Activated T-helper 2 cell treated with anti-CD3 and anti-CD28 coated beads, Interferon-gamma antibody, Interleukin-2, Interleukin-4, amounts not matched to agents 10 μg/mL and 5 μg/mL and 100 μg/mL, durations not matched to agents 14 hours and 24 hours and 36 hours (primary cell): Measurements from ENCODE around the gene NHLH1. TPM values are rescaled to one million over a fixed set of nuclear protein-coding genes. Genes with fewer than 3 reads are reported as not detected.

Experiments
- DNase-seq: peaks from one replicate; pipeline ENCODE4 v3.0.0; 2021; ENCODE audit warnings: low spot score
- H3K27ac Mint-ChIP-seq: one replicate; pipeline ENCODE4 v1.8.0; 2021; ENCODE audit warnings: mixed read lengths
- H3K27me3 Mint-ChIP-seq: one replicate; pipeline ENCODE4 v1.8.0; 2021; ENCODE audit warnings: low read depth, mixed read lengths
- H3K36me3 Mint-ChIP-seq: one replicate; pipeline ENCODE4 v1.8.0; 2021; ENCODE audit warnings: low read depth, mixed read lengths
- H3K4me1 Mint-ChIP-seq: one replicate; pipeline ENCODE4 v1.8.0; 2021; ENCODE audit warnings: low read depth, mixed read lengths
- H3K4me3 Mint-ChIP-seq: one replicate; pipeline ENCODE4 v1.8.0; 2021; ENCODE audit warnings: low read depth, mild to moderate bottlenecking, moderate library complexity, mixed read lengths
- H3K9me3 Mint-ChIP-seq: one replicate; pipeline ENCODE4 v1.8.0; 2021; ENCODE audit warnings: mixed read lengths
- intact Hi-C: fragments of 100-400 bp; cut with micrococcal nuclease; formaldehyde crosslinking; loops from one replicate; pipeline ENCODE4 v1.15.1; 2023
- total RNA-seq: library from RNA; stranded (reverse); gene quantifications from 2 replicates; pipeline ENCODE4 v1.2.3, GENCODE V29; 2022

NHLH1 gene
- 0.30 and 0.32 TPM in 2 replicates for total RNA-seq

DNA sequence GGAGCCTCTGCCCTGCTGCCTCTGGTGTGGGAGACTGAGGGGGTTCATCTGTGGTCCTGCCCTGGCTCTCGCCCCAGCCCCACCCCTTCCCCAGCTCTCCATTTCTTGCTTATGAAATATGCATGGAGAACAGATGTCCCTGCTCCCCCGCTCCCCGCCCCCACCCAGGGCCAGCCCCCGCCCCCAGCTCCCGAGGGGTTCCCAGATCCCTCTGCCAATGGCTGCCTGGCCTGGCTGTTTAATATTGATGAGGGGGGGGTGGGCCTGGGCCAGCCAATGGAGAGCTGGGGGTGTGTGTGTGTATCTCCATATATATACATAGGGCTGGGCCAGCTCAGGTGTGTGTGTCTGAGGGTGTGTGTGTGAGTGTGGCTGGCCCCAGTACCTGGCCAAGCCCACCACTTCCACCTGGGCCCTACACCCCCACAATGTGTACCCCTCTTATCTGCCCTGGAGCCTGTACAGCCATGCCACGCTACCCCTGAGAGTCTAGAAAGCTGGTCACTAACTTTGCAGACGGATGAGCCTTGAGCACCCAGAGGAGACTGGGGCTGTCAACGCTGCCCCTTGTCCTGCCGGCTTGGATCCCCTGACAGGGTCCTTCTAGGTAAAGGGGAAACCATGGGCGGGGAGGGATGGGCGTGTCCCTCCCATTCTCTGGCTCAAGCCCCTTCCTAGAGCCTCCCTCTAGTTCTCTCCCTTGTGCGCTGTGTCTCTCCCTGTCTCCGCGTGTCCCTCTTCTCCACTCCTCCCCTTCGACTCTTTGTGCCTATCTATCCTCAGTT, at the start of gene NHLH1:
Gene NHLH1 (plus strand): TSS at position 341 of the 785 bp plus-strand sequence. CDS start 3,661 bp downstream, outside the sequence.
- no peak within 1 kb of the TSS for H3K4me3 Mint-ChIP-seq
- no peak within 1 kb of the TSS for H3K27ac Mint-ChIP-seq
- peaks cover 3% of the 10 kb centered on the region for H3K36me3 Mint-ChIP-seq
- intact Hi-C loops: no loop called here
- no peak for DNase-seq
- peaks cover 5% of the 10 kb centered on the region for H3K4me1 Mint-ChIP-seq
- no peaks in the 10 kb centered on the region for H3K9me3 Mint-ChIP-seq
- no peaks in the 10 kb centered on the region for H3K27me3 Mint-ChIP-seq

DNA sequence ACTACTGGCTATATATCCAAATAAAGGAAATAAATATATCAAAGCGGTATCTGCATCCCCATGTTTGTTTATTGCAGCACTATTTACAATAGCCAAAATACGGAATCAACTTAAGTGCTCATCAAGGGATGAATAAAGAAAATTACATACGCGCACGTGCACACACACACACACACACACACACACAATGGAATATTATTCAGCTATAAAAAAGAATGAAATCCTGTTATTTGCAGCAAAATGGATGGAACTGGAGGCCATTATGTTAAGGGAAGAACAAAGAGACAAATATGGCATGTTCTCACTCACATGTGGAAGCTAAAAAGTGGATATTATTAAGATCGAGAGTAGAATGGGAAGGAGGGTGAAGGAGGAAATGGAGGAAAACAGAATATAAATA, 44.0 kb upstream of the NHLH1 start:
- H3K27ac Mint-ChIP-seq: no peak overlapping the region
- peaks cover 70% of the 10 kb centered on the region for H3K36me3 Mint-ChIP-seq
- peaks cover 2% of the 10 kb centered on the region for H3K9me3 Mint-ChIP-seq
- no peak for DNase-seq
- H3K27me3 Mint-ChIP-seq: no peaks in the 10 kb centered on the region
- H3K4me1 Mint-ChIP-seq: peaks cover 6% of the 10 kb centered on the region
- intact Hi-C loops: no loop called here
- no peak overlapping the region for H3K4me3 Mint-ChIP-seq

DNA sequence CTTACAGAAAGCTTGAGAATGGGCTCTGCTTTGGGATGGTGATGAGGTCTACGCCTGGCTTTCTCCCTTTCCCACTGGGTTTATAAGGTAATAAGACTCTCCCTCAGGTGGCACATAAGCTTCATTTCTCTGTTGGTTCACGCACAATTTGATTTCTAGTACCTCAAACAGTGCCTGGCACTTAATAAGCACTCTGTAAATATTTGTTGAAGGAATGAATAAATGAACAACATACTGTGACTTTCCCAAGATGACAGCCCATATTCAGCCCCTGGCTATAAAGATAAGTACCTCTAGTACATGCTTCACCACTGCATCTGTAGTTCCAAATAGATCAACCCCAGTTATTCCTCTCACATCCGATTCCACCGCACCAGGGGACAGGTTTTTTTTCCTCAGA, 41.6 kb upstream of the NHLH1 start:
- H3K36me3 Mint-ChIP-seq: peaks cover 68% of the 10 kb centered on the region
- intact Hi-C loops: no loop called here
- DNase-seq: no peak
- no peak overlapping the region for H3K27ac Mint-ChIP-seq
- no peaks in the 10 kb centered on the region for H3K4me1 Mint-ChIP-seq
- no peaks in the 10 kb centered on the region for H3K9me3 Mint-ChIP-seq
- no peak overlapping the region for H3K4me3 Mint-ChIP-seq
- no peaks in the 10 kb centered on the region for H3K27me3 Mint-ChIP-seq

DNA sequence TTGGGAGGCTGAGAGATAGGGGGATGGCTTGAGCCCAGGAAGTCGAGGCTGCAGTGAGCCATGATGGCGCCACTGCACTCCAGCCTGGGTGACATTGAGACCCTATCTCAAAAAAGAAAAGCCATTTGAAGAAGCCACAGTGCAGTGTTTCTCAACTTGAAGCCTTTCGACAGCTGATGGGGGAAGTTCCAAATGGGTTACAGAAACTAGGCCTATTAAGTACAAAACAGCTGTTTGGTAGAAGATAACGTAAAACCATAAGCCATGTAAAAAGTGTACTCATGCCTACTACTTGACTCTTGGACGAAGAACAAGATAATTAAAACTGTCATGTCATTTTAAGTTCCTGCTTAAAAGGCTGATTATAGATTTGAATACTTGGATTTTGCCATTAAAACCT, 40.5 kb upstream of the NHLH1 start:
- H3K9me3 Mint-ChIP-seq: no peaks in the 10 kb centered on the region
- intact Hi-C loops: no loop called here
- no peaks in the 10 kb centered on the region for H3K27me3 Mint-ChIP-seq
- no peak overlapping the region for H3K4me3 Mint-ChIP-seq
- H3K4me1 Mint-ChIP-seq: no peaks in the 10 kb centered on the region
- peaks cover 70% of the 10 kb centered on the region for H3K36me3 Mint-ChIP-seq
- H3K27ac Mint-ChIP-seq: no peak overlapping the region
- no peak for DNase-seq

DNA sequence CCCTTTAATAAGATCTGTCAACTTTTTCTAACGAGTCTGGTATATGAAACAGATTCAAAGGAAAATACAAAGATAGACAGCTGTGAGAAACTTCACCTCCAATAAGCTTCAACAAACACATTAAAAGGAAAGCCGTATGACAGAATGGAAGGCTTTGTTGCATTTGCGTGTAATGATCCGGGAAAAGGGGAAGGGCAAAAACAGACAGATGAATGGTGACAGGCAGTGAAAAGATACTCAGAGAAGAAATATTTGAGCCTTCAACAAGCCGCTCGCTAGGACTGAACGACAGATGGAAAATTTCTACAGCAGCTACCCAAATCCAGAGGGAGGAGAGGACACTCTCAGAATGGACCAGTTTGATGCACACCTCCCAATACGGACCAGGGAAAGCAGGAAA, 38.7 kb upstream of the NHLH1 start:
- H3K4me3 Mint-ChIP-seq: no peak overlapping the region
- intact Hi-C loops: no loop called here
- H3K27ac Mint-ChIP-seq: no peak overlapping the region
- no peaks in the 10 kb centered on the region for H3K4me1 Mint-ChIP-seq
- H3K9me3 Mint-ChIP-seq: no peaks in the 10 kb centered on the region
- H3K27me3 Mint-ChIP-seq: no peaks in the 10 kb centered on the region
- peaks cover 69% of the 10 kb centered on the region for H3K36me3 Mint-ChIP-seq
- DNase-seq: no peak

DNA sequence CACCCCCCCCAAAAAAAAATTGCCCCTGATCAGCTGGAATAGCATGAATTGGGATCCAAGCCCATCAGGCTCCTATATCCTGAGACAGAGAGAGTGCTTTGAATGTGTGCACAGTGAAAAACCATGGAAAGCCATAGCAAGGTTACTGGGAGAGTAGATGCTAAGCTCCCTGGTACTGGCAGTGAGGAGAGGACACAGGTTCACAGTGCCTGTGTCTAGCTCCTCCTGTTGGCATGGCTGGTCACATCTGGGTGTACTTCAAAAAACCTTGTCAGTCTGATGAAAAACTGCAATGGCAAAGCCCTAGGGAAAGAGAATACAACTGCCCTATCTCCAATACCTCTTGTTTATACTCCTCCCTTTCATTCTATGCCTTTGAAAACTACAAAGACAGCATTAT, 36.8 kb upstream of the NHLH1 start:
- Mint-ChIP-seq H3K36me3 (peaks cover 71% of the 10 kb centered on the region), H3K4me3 (no peak overlapping the region), H3K4me1 (no peaks in the 10 kb centered on the region), H3K27me3 (no peaks in the 10 kb centered on the region), H3K27ac (no peak overlapping the region), H3K9me3 (no peaks in the 10 kb centered on the region)
- no peak for DNase-seq
- intact Hi-C loops: no loop called here

DNA sequence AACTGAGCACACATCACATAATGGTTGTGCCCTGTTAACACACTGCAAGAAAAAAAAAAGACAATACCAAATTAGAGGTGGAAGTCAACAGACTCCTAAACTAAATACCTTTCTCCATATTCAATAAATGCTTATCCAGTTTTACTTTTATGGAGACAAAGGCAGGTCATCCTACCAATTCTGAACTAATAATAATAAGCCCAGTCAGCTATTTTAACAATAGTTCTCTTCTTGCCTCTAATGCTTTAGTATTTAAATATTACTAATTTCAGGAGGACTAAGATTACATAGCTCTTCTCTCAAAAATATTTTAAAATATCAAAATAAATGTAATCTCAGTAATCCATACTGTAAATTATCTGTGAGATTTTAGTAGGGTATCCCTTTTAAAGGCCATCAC, 34.4 kb upstream of the NHLH1 start:
- DNase-seq: no peak
- no peaks in the 10 kb centered on the region for H3K27me3 Mint-ChIP-seq
- no peak overlapping the region for H3K27ac Mint-ChIP-seq
- peaks cover 66% of the 10 kb centered on the region for H3K36me3 Mint-ChIP-seq
- no peaks in the 10 kb centered on the region for H3K4me1 Mint-ChIP-seq
- no peaks in the 10 kb centered on the region for H3K9me3 Mint-ChIP-seq
- no peak overlapping the region for H3K4me3 Mint-ChIP-seq
- intact Hi-C loops: no loop called here

DNA sequence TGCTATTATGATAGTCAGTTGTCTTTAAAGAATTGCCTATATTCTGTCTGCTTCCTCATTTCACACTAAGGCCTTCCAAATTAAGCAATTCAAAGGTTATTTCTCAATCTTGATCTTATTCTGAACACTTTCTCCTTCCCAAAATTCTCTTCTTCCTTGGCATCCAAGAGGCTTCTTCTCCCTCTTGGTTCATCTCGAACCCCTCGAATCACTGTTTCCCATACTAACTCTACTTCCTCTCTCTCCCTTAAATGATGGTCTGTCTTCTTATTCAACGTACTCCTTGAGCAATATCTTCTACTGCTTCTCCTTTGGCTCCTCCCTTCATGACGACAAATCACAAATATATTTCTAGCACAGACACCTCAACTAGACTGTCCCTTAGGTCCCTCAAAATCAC, 28.3 kb upstream of the NHLH1 start:
- H3K4me3 Mint-ChIP-seq: no peak overlapping the region
- peaks cover 63% of the 10 kb centered on the region for H3K36me3 Mint-ChIP-seq
- intact Hi-C loops: no loop called here

DNA sequence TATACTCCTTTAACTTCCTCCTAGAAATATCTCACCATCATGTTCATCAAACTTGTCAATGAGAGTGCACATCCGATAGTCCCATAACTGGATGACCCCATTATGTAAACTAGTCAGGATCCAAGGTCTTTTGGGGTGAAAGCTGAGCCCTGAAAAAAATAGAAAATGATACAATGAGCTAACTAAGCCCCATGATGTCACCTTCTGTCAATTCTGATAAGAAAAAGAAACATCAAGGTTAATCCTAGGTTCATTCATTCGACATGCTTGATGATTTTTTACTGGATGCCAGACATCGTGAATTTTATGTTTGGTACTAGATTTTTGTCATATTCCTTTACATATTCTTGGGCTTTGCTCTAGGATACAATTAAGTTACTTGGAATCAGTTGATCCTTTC, 26.7 kb upstream of the NHLH1 start:
- intact Hi-C loops: loop anchor here (5.0 kb wide), 2 partner anchors 37 to 267 kb away; no protein-coding TSS in a partner anchor
- Mint-ChIP-seq H3K27me3 (no peaks in the 10 kb centered on the region), H3K36me3 (peaks cover 60% of the 10 kb centered on the region)

More for the DNA sequence above, 28.3 kb upstream of the NHLH1 start:
- Mint-ChIP-seq H3K27ac (no peak overlapping the region), H3K27me3 (no peaks in the 10 kb centered on the region), H3K4me1 (peaks cover 33% of the 10 kb centered on the region), H3K9me3 (no peaks in the 10 kb centered on the region)
- no peak for DNase-seq

DNA sequence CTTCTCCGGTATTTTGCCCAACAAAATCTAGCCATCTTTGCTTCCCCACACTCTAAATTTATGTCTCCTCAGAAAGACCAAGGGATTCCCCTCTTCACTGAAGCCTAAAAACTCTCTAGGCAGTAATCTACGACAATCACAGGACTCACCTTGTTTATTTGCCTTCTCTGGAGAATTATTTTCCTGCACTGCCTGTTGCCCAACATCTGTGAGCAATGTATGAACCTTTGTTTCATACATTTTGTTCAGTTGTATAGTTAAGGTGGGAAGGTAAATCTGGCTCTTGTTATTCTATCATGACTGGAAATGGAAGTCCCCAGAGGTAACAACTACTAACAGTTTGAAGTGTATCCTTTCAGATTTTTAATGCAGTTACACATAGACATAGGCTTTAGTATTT, 26.0 kb upstream of the NHLH1 start:
- Mint-ChIP-seq H3K4me1 (peaks cover 42% of the 10 kb centered on the region), H3K9me3 (no peaks in the 10 kb centered on the region), H3K36me3 (peaks cover 58% of the 10 kb centered on the region), H3K27me3 (no peaks in the 10 kb centered on the region), H3K27ac (peak overlapping the region; percentile 28), H3K4me3 (peak overlapping the region; percentile 4)
- intact Hi-C loops: loop anchor here (5.0 kb wide), 2 partner anchors 36 to 266 kb away; no protein-coding TSS in a partner anchor
- DNase-seq: no peak

More for the DNA sequence above, 26.7 kb upstream of the NHLH1 start:
- Mint-ChIP-seq H3K4me3 (no peak overlapping the region), H3K9me3 (no peaks in the 10 kb centered on the region), H3K4me1 (peaks cover 42% of the 10 kb centered on the region), H3K27ac (peak overlapping the region; percentile 48)
- DNase-seq: no peak

DNA sequence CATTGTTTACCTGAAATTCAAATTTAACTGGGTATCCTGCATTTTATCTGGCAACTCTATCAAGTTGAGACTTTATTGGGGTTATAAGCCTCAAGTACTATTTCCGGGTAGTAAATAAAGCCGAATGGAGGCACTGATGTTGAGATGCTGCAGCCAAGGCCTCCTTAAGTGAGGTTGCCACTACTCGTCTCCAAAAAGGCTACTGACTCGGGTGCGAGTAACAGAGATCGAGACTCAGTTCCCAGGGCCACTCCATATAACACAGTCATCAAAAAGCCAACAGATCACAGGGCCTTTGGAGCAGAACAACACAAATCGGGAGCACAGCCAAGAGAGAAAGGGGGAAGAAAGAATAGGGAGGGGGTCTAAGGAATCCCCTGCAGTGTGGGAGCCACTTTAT, 24.3 kb upstream of the NHLH1 start:
- Mint-ChIP-seq H3K9me3 (no peaks in the 10 kb centered on the region), H3K27ac (peak overlapping the region; percentile 99), H3K27me3 (no peaks in the 10 kb centered on the region), H3K4me3 (peak overlapping the region; percentile 99), H3K36me3 (peaks cover 60% of the 10 kb centered on the region), H3K4me1 (peaks cover 44% of the 10 kb centered on the region)
- no peak for DNase-seq
- intact Hi-C loops: loop anchor here (2.0 to 5.0 kb wide), 3 partner anchors 35 to 265 kb away; partner anchors contain the start of gene PEX19

DNA sequence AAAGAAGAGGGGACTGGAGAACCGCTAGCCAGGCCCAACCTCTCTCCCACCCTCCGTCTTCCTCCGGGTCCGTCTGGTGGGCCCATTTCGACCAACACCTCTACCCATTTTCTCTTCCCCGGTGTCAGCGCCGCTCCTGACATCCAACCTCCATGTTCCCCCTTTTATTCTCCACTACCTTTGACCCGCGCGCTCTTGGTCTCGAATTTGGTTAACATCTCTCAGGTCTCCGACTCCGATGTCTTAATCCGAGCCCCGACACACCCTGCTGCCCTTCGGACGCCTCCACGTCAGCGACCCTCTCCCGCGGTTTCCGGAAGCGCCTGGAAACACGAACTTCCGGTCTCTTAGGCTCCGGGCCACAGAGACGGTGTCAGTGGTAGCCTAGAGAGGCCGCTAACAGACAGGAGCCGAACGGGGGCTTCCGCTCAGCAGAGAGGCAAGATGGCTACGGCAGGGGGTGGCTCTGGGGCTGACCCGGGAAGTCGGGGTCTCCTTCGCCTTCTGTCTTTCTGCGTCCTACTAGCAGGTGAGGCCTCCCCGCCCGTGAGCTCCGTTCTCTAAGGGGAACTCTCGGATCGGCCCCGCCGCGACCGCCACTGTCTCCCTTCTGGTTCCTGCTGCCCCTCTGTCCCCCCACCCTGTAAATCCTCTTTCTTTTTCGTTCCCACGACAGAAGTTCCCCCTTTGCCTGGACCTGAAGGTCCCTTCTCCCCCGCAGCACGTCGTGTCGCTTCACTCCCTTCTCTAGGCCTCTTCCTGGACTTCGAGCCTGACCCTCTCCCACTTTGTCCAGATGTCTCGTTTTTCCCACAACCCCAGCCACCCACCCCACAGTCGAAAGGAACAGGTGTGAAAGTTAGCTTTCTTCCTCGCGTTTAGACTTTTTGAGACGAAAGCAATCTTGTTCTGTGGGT, 23.7 kb upstream of the NHLH1 start, which contains the start of the genes COPA and NCSTN:
Gene COPA (minus strand): TSS at position 298 of the 917 bp plus-strand sequence. CDS start 80 bp downstream, at position 218.
Gene NCSTN (plus strand): TSS at position 431 of the 917 bp plus-strand sequence. CDS start 14 bp downstream, at position 445.
- Mint-ChIP-seq H3K27me3 (no peaks in the 10 kb centered on the region), H3K36me3 (peaks cover 54% of the 10 kb centered on the region), H3K4me1 (peaks cover 44% of the 10 kb centered on the region), H3K9me3 (no peaks in the 10 kb centered on the region), H3K4me3 (peak within 1 kb of the TSS; percentile 99), H3K27ac (peak within 1 kb of the TSS; percentile 99)
- intact Hi-C loops: loop anchor here (2.0 to 5.0 kb wide), 3 partner anchors 34 to 264 kb away; partner anchors contain the start of gene PEX19
- peak; percentile 87 for DNase-seq
